ENCODE data around the gene LMX1B.

DNA sequence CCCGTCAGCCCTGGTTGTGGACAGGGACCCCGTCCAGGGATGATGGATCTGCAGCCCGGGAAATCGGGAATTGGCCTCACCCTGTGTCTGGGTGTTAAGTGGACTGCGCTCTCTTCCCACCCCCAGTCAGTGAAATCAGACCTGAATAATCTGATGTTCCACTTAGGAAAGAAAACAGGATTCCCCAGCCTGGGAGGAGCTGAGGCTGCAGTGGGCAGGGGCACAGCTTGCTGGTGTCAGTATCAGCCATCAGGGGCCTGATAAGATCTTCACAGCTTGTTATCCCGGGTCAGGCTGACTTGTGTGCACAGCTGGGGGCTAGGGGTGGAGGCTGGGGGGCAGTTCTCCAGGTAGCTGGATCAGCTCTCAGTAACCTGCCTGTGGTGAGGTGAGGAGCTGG lies 29.1 kb downstream of the LMX1B start:
- TF ChIP-seq, protein P1, sequence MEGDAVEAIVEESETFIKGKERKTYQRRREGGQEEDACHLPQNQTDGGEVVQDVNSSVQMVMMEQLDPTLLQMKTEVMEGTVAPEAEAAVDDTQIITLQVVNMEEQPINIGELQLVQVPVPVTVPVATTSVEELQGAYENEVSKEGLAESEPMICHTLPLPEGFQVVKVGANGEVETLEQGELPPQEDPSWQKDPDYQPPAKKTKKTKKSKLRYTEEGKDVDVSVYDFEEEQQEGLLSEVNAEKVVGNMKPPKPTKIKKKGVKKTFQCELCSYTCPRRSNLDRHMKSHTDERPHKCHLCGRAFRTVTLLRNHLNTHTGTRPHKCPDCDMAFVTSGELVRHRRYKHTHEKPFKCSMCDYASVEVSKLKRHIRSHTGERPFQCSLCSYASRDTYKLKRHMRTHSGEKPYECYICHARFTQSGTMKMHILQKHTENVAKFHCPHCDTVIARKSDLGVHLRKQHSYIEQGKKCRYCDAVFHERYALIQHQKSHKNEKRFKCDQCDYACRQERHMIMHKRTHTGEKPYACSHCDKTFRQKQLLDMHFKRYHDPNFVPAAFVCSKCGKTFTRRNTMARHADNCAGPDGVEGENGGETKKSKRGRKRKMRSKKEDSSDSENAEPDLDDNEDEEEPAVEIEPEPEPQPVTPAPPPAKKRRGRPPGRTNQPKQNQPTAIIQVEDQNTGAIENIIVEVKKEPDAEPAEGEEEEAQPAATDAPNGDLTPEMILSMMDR (IDR thresholded peaks at IDR 0.05; ENCODE audit: low read depth, low read length) = no peak
- TF ChIP-seq POLR2A (IDR thresholded peaks at IDR 0.05; ENCODE audit: extremely low read depth, insufficient read length) (no peak), MAX (IDR thresholded peaks at IDR 0.05; ENCODE audit: low read depth, low read length) (no peak)
